HepG2 (cell line): ENCODE results near the gene PCP4L1. TPM values are rescaled to one million over a fixed set of nuclear protein-coding genes. Genes with fewer than 3 reads are reported as not detected.

Source experiments
- ELF3 ChIP-seq: IDR thresholded peaks from 2 replicates; pipeline ENCODE4 v1.6.1; 2016; ENCODE audit warnings: missing genetic modification reagents, missing compliant biosample characterization
- FOXM1 ChIP-seq: sonication (generic); formaldehyde crosslinking; IDR thresholded peaks from 2 replicates; pipeline ENCODE4 v1.5.0; 2020; ENCODE audit warnings: missing genetic modification reagents
- HOXA3 ChIP-seq: sonication (generic); formaldehyde crosslinking; IDR thresholded peaks from 2 replicates; pipeline ENCODE4 v1.5.0; 2020; ENCODE audit warnings: missing genetic modification reagents
- KAT2B ChIP-seq: fragments of 150-350 bp; IDR thresholded peaks from 2 replicates; pipeline ENCODE4 v1.6.1; 2014; ENCODE audit warnings: low read depth, low read length, borderline replicate concordance
- KDM1A ChIP-seq: IDR thresholded peaks from 2 replicates; pipeline ENCODE4 v1.6.1; 2016; ENCODE audit warnings: missing compliant biosample characterization
- KDM5B ChIP-seq: sonication (generic); formaldehyde crosslinking; IDR thresholded peaks from 2 replicates; pipeline ENCODE4 v1.4.0; 2020; ENCODE audit warnings: missing genetic modification reagents, mild to moderate bottlenecking, borderline replicate concordance
- MED1 ChIP-seq: sonication (generic); formaldehyde crosslinking; IDR thresholded peaks from 2 replicates; pipeline ENCODE4 v1.4.0; 2020; ENCODE audit warnings: missing genetic modification reagents
- RBM39 ChIP-seq: fragments of 200-400 bp; formaldehyde crosslinking; IDR thresholded peaks from one replicate; pipeline ENCODE4 v1.6.1; 2018; ENCODE audit warnings: antibody characterized with exemption, mild to moderate bottlenecking, low read depth, low read length; ENCODE audit not compliant: poor library complexity, severe bottlenecking
- ZFP62 ChIP-seq: sonication (generic); formaldehyde crosslinking; IDR thresholded peaks from 2 replicates; pipeline ENCODE4 v1.4.0; 2020; ENCODE audit warnings: missing genetic modification reagents
- ZNF230 ChIP-seq: sonication (generic); formaldehyde crosslinking; IDR thresholded peaks from 2 replicates; pipeline ENCODE4 v1.4.0; 2020; ENCODE audit warnings: mild to moderate bottlenecking, missing genetic modification reagents
- ZNF264 ChIP-seq: sonication (generic); formaldehyde crosslinking; IDR thresholded peaks from 2 replicates; pipeline ENCODE4 v1.4.0; 2020; ENCODE audit warnings: missing genetic modification reagents
- ZNF572 ChIP-seq: sonication (generic); formaldehyde crosslinking; IDR thresholded peaks from 2 replicates; pipeline ENCODE4 v1.5.1; 2020; ENCODE audit warnings: mild to moderate bottlenecking, missing genetic modification reagents
- ZNF598 ChIP-seq: sonication (generic); formaldehyde crosslinking; IDR thresholded peaks from 2 replicates; pipeline ENCODE4 v1.5.1; 2020; ENCODE audit warnings: mild to moderate bottlenecking, missing genetic modification reagents, borderline replicate concordance
- ZNF605 ChIP-seq: sonication (generic); formaldehyde crosslinking; IDR thresholded peaks from 2 replicates; pipeline ENCODE4 v1.8.0; 2022; ENCODE audit warnings: mild to moderate bottlenecking, missing genetic modification reagents
- ZNF766 ChIP-seq: sonication (generic); formaldehyde crosslinking; IDR thresholded peaks from 2 replicates; pipeline ENCODE4 v1.5.0; 2020; ENCODE audit warnings: missing genetic modification reagents, borderline replicate concordance
- ZSCAN25 ChIP-seq: sonication (generic); formaldehyde crosslinking; IDR thresholded peaks from 2 replicates; pipeline ENCODE4 v1.8.0; 2022; ENCODE audit warnings: mild to moderate bottlenecking, missing genetic modification reagents
- ZSCAN31 ChIP-seq: sonication (generic); formaldehyde crosslinking; IDR thresholded peaks from 2 replicates; pipeline ENCODE4 v1.5.0; 2020; ENCODE audit warnings: low read depth, mild to moderate bottlenecking, missing genetic modification reagents
- polyA plus RNA-seq, 8 experiments: library from polyadenylated mRNA; depleted of rRNA in 3 of 8; stranded (reverse) in 7 of 8; unstranded in 1 of 8; fragments of >200 nt; fragmentation: Illumina TruSeq in 4 of 8; extraction: Trizol in 4 of 8; gene quantifications; 2 replicates each; pipeline versions ENCODE4 v1.2.1 to v1.2.3, GENCODE V29; 2011 to 2016; ENCODE audit warnings: low read depth in 4 of 8, missing spikeins in 1 of 8, mixed read lengths in 1 of 8; ENCODE audit not compliant: insufficient read depth in 1 of 8
- total RNA-seq, 5 experiments: library from RNA; depleted of rRNA; stranded (reverse); fragments of >200 nt; fragmentation: Illumina TruSeq; extraction: Trizol; gene quantifications; 2 replicates each; pipeline ENCODE4 v1.2.3, GENCODE V29; 2016; ENCODE audit warnings: low read depth in 1 of 5
- TF ChIP-seq, protein P1 (sequence below): sonication (generic); formaldehyde crosslinking; IDR thresholded peaks from 2 replicates; pipeline ENCODE4 v1.5.0; 2020; ENCODE audit warnings: mild to moderate bottlenecking, missing genetic modification reagents, moderate library complexity
- TF ChIP-seq, protein P2 (sequence below): sonication (generic); formaldehyde crosslinking; IDR thresholded peaks from 2 replicates; pipeline ENCODE4 v1.9.0; 2021; ENCODE audit warnings: missing genetic modification reagents, borderline replicate concordance

Gene PCP4L1
- total and polyA plus RNA-seq, 2 of the 13 experiments (the other 11 are each of a cell fraction or from before 2014, with no cell fraction given), result 0.28 TPM; not detected in 1

DNA sequence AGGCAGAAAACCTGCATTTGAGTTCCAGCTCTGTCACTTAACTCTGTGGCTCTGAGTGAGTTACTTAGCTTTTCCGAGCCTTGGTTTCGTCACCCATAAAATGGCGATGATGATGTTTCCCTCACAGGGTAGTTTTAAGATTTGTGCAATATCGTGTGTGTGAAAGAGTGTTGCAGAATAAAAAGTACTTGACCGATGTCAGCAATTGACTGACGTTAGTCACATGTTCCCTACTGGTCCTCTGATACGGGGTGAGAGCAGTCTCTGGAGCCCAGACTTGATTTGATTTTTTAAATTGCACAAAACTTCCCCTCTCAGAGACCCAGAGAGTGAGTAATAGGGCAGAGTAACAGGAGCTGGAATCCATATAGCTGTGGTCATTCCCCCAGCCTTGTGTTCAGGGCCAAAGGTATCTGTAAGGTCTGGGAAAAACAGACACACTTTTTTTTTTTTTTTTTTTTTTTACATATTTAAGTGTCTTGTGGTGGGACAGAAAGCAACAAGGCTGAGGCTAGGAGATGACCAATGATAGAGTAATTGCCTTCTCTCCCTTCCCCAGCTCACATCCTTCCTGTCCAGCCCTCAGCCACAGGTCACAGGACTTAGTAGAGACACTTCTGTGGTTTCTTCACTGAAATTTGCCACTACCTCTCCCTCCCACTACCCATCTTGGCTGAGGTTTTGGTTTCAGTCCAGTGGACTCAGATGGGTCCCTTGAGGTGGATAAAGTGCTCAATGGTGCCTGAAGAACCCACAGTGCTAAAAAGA lies 41.4 kb upstream of the PCP4L1 start (continued):
- TF ChIP-seq ZNF598, result no peak
- no peak for TF ChIP-seq ZSCAN25 (CRISPR knock-in tag)
- no peak for TF ChIP-seq ZNF766 (CRISPR knock-in tag)
- no peak for TF ChIP-seq ZSCAN31 (CRISPR knock-in tag)
- no peak for TF ChIP-seq ZNF264 (CRISPR knock-in tag)
- 0 out of 2 replicates have a peak, but pooled peaks have one; percentile 11 for TF ChIP-seq ELF3 (CRISPR knock-in tag)
- TF ChIP-seq ZNF605, result no peak
- TF ChIP-seq, protein P1, sequence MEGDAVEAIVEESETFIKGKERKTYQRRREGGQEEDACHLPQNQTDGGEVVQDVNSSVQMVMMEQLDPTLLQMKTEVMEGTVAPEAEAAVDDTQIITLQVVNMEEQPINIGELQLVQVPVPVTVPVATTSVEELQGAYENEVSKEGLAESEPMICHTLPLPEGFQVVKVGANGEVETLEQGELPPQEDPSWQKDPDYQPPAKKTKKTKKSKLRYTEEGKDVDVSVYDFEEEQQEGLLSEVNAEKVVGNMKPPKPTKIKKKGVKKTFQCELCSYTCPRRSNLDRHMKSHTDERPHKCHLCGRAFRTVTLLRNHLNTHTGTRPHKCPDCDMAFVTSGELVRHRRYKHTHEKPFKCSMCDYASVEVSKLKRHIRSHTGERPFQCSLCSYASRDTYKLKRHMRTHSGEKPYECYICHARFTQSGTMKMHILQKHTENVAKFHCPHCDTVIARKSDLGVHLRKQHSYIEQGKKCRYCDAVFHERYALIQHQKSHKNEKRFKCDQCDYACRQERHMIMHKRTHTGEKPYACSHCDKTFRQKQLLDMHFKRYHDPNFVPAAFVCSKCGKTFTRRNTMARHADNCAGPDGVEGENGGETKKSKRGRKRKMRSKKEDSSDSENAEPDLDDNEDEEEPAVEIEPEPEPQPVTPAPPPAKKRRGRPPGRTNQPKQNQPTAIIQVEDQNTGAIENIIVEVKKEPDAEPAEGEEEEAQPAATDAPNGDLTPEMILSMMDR (CRISPR knock-in tag), result no peak
- no peak for TF ChIP-seq HOXA3 (CRISPR knock-in tag)
- no peak for TF ChIP-seq KDM1A (CRISPR knock-in tag)
- TF ChIP-seq FOXM1 (CRISPR knock-in tag), result no peak
- TF ChIP-seq ZNF572 (CRISPR knock-in tag), result no peak
- no peak for TF ChIP-seq KDM5B (CRISPR knock-in tag)
- no peak for TF ChIP-seq RBM39
- no peak for TF ChIP-seq ZFP62 (CRISPR knock-in tag)
- TF ChIP-seq MED1 (CRISPR knock-in tag), result peak; percentile 19; the same call in 1 of the 2 replicates
- TF ChIP-seq ZNF230 (CRISPR knock-in tag), result no peak
- no peak for TF ChIP-seq KAT2B
- TF ChIP-seq, protein P2, sequence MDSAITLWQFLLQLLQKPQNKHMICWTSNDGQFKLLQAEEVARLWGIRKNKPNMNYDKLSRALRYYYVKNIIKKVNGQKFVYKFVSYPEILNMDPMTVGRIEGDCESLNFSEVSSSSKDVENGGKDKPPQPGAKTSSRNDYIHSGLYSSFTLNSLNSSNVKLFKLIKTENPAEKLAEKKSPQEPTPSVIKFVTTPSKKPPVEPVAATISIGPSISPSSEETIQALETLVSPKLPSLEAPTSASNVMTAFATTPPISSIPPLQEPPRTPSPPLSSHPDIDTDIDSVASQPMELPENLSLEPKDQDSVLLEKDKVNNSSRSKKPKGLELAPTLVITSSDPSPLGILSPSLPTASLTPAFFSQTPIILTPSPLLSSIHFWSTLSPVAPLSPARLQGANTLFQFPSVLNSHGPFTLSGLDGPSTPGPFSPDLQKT (CRISPR knock-in tag), result no peak
